SK-N-SH treated with all-trans-retinoic acid at 6 μM for 48 hours (cell line): Measurements from ENCODE around the gene ZBTB16.

Experiments used
- PATZ1 ChIP-seq: fragments of 250-450 bp; sonication (Bioruptor Pico); IDR thresholded peaks from 2 replicates; pipeline ENCODE4 v1.8.0; 2020; ENCODE audit warnings: mild to moderate bottlenecking, moderate library complexity, borderline replicate concordance
- ZFP30 ChIP-seq: fragments of 450-650 bp; formaldehyde crosslinking; IDR thresholded peaks from 2 replicates; pipeline ENCODE4 v1.5.0; 2022; ENCODE audit warnings: mild to moderate bottlenecking, moderate library complexity
- ZNF8 ChIP-seq: fragments of 450-650 bp; formaldehyde crosslinking; IDR thresholded peaks from 2 replicates; pipeline ENCODE4 v1.5.0; 2020; ENCODE audit warnings: mild to moderate bottlenecking, moderate library complexity

- TF ChIP-seq ZNF8 (no peak), PATZ1 (CRISPR knock-in tag) (no peak), ZFP30 (CRISPR knock-in tag) (no peak)
These were observed 157.3 kb downstream of the ZBTB16 start for GRCh38 chr11:114216796-114217180.
